MM.1S (cell line): Measurements from ENCODE around the gene NRAP.

ENCODE experiments used
- CTCF ChIP-seq: fragments of 300-600 bp; sonication (generic); IDR thresholded peaks from 2 replicates; pipeline ENCODE4 v1.5.1; 2016; ENCODE audit warnings: antibody characterized with exemption, low read length, mixed read lengths
- EZH2 ChIP-seq: fragments of 300-600 bp; sonication (generic); optimal IDR thresholded peaks from 2 replicates; pipeline ENCODE3; 2017; ENCODE audit warnings: low read depth, mild to moderate bottlenecking, antibody characterized with exemption, low read length, mixed read lengths

- TF ChIP-seq CTCF: no peak
- no peak for TF ChIP-seq EZH2
Measured at GRCh38 chr10:113557424-113557862, 106.4 kb downstream of the NRAP start.
